ENCODE results near the gene TPSG1.
"Not testable (repeated sequence)": the region's sequence is repeated elsewhere in the genome, so short reads cannot be mapped to it uniquely, and the experiment has no call there.

The TPSG1 gene

GRCh38 chr16:1258225-1258600 lies 33.1 kb upstream of the TPSG1 start:
- no peak for DNase-seq
- in situ Hi-C loops (cut with MboI; ENCODE audit: low pct_unique_long_range_greater_than_20kb, low sequenced_read_pairs): no loop called here

DNA sequence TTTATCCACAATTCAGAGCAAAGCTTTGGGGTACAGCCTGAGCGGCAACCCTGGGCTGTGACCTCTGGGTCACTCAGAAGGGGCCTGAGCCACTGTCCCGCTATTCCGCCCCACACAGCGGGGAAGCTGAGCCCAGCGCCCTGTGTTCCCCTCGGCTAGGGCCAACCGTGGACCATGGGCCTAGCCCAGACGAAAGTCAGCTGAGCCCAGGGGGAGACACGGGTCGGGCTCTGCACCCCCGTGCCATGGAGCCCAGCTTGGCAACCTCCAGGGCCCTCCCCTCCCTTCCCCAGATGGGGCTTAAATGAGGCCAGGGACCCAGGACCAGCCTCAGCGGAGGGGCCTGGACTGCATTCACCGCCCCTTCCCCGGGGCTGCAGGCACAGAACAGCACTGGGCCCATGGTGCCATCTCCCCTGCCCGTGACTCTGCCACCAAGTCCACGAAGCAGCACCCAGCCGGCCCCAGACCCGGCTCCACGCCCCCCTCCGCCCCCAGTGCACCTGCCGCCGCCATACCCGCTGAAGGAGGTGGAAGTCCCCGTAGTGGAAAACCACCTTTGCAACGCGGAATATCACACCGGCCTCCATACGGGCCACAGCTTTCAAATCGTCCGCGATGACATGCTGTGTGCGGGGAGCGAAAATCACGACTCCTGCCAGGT lies 32.6 kb upstream of the TPSG1 start:
- in situ Hi-C loops (cut with MboI; ENCODE audit: low pct_unique_long_range_greater_than_20kb, low sequenced_read_pairs): no loop called here
- no peak for DNase-seq

GRCh38 chr16:1256874-1257322 lies 31.8 kb upstream of the TPSG1 start:
- no peak for DNase-seq
- in situ Hi-C loops (cut with MboI; ENCODE audit: low pct_unique_long_range_greater_than_20kb, low sequenced_read_pairs): no loop called here

GRCh38 chr16:1256296-1256873 lies 31.3 kb upstream of the TPSG1 start:
- DNase-seq; in situ Hi-C loops (cut with MboI; ENCODE audit: low pct_unique_long_range_greater_than_20kb, low sequenced_read_pairs): not testable (repeated sequence)

DNA sequence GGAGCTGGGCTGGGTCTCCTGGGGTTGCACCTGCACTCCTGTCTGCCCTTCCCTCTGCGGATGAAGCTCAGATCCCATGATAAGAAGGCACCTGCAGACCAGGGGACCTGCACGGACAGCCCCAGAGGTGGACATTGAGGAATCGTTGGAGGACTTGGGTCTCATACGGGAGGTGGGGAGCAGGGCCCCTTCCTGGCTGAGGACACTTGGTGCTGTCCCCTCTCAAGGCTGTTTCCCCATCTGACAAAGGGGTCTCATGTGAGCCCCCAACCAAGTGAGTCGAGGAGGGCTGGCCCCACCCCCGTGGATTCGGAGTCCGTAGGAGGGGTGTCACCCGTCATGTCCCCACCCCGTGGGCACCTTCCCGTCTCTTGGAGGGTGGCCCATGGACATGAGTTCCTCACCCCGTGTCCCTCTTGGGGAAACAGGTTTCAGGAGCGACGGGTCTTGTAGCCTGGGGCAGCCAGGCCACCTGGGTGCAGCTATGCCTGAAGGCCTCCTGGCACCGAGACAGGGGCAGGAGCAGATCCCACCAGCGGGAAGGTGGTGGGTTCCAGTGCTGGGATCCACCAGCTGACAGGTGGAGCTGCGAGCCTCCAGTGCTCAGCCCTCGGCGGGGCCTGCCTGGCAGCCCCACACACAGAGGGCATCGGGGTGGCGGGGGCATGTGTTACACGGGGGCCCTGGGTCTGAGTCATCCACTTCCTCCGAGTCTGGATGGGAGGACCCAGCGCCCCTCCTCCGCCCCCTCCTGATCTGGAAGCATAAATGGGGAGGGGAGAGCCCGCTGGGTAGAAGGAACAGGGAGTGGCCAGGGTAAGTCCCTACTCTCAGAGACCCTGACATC lies 30.4 kb upstream of the TPSG1 start, which contains the start of gene TPSD1:
Gene TPSD1, plus strand, starts transcription at position 794 of the 847 bp plus-strand sequence. CDS start 212 bp downstream, outside the sequence.
- DNase-seq; in situ Hi-C loops (cut with MboI; ENCODE audit: low pct_unique_long_range_greater_than_20kb, low sequenced_read_pairs): not testable (repeated sequence)

DNA sequence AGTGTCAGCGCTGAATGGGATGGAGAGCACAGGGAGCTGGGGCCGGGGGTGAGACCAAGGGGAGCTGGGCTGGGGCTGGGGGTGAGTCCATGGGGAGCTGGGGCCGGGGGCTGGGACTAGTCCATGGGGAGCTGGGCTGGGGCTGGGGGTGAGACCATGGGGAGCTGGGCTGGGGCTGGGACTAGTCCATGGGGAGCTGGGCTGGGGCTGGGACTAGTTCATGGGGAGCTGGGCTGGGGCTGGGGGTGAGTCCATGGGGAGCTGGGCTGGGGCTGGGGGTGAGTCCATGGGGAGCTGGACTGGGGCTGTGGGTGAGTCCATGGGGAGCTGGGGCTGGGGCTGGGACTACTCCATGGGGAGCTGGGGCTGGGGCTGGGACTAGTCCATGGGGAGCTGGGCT lies 29.8 kb upstream of the TPSG1 start:
- in situ Hi-C loops (cut with MboI; ENCODE audit: low pct_unique_long_range_greater_than_20kb, low sequenced_read_pairs); DNase-seq: not testable (repeated sequence)

- DNase-seq; in situ Hi-C loops (cut with MboI; ENCODE audit: low pct_unique_long_range_greater_than_20kb, low sequenced_read_pairs): not testable (repeated sequence)
Measured at GRCh38 chr16:1253701-1254364, 28.8 kb upstream of the TPSG1 start.

- in situ Hi-C loops (cut with MboI; ENCODE audit: low pct_unique_long_range_greater_than_20kb, low sequenced_read_pairs); DNase-seq: not testable (repeated sequence)
Measured at GRCh38 chr16:1249031-1249755, 24.1 kb upstream of the TPSG1 start.

- in situ Hi-C loops (cut with MboI; ENCODE audit: low pct_unique_long_range_greater_than_20kb, low sequenced_read_pairs): not testable (repeated sequence)
Measured at GRCh38 chr16:1247903-1248537, 23.0 kb upstream of the TPSG1 start.

DNA sequence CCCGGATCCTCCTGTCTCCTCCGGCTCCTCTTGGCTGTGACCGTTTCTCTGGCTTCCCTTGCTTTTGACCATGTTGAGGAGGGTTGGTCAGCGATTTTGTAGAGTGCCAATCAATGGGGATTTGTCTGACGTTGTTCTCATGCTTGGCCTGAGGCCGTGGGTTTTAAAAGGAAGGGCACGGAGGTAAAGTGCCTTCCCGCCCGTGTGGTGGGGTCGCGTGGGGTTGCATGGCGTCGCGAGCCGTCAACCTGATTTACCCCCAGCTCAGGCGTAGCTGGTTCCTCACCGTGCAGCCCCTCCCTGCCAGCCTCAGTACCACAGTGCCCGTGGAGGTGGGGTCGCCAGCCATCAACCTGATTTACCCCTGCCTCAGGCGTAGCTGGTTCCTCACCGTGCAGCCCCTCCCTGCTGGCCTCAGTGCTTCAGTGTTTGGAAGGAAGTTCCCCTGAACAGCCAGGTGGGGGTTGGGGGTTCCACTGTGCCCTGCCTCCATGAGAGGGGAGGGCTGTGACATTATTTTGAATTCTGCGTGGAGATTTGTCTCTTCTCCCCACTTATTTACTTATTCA lies 20.5 kb upstream of the TPSG1 start:
- in situ Hi-C loops (cut with MboI; ENCODE audit: low pct_unique_long_range_greater_than_20kb, low sequenced_read_pairs): no loop called here
- peak; percentile 72 for DNase-seq

More at GRCh38 chr16:1247903-1248537, 23.0 kb upstream of the TPSG1 start:
- DNase-seq: not testable (repeated sequence)

GRCh38 chr16:1244881-1245280 lies 19.8 kb upstream of the TPSG1 start:
- in situ Hi-C loops (cut with MboI; ENCODE audit: low pct_unique_long_range_greater_than_20kb, low sequenced_read_pairs): no loop called here
- DNase-seq: peak; percentile 96

GRCh38 chr16:1243907-1244850 lies 19.1 kb upstream of the TPSG1 start:
- peak; percentile 48 for DNase-seq
- in situ Hi-C loops (cut with MboI; ENCODE audit: low pct_unique_long_range_greater_than_20kb, low sequenced_read_pairs): not testable (repeated sequence)

DNA sequence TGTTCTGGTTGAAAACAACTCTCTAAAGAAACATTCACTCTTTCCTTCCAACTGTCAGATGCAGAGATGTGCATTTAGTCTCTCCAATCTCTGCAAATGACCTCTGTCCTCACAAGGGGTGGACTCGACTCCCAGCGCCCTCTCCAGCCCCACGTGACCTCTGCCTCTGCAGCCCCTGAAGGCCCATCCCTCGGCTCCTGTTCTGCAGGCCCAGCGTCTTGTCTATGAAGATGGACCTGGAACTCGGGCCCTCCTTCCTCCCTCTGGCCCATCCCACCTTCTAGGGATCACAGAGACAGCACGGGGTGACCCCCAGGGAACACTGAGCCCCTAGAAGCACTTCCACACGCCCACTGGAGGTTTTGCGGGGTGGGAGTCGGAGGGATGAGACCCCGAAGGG lies 18.3 kb upstream of the TPSG1 start:
- in situ Hi-C loops (cut with MboI; ENCODE audit: low pct_unique_long_range_greater_than_20kb, low sequenced_read_pairs): not testable (repeated sequence)

DNA sequence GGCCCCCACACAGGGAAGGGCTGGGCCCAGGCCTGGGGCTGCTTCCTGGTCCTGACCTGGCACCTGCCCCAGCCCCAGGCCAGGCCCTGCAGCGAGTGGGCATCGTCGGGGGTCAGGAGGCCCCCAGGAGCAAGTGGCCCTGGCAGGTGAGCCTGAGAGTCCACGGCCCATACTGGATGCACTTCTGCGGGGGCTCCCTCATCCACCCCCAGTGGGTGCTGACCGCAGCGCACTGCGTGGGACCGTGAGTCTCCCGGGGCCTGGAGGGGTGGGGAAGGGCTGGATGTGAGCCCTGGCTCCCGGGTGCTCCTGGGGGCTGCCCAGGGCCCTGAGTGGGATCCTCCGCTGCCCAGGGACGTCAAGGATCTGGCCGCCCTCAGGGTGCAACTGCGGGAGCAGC lies 16.0 kb upstream of the TPSG1 start:
- DNase-seq; in situ Hi-C loops (cut with MboI; ENCODE audit: low pct_unique_long_range_greater_than_20kb, low sequenced_read_pairs): not testable (repeated sequence)

More for the DNA sequence above, 18.3 kb upstream of the TPSG1 start:
- DNase-seq: peak; percentile 31

DNA sequence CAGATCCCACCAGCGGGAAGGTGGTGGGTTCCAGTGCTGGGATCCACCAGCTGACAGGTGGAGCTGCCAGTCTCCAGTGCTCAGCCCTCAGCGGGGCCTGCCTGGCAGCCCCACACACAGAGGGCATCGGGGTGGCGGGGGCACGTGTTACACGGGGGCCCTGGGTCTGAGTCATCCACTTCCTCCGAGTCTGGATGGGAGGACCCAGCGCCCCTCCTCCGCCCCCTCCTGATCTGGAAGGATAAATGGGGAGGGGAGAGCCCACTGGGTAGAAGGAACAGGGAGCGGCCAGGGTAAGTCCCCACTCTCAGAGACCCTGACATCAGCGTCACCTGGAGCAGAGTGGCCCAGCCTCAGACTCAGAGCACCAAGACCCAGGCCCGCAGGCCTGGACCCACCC lies 15.4 kb upstream of the TPSG1 start, which contains the start of gene TPSAB1:
Gene TPSAB1, plus strand, starts transcription at position 270 of the 400 bp plus-strand sequence. CDS start 234 bp downstream, outside the sequence.
- in situ Hi-C loops (cut with MboI; ENCODE audit: low pct_unique_long_range_greater_than_20kb, low sequenced_read_pairs); DNase-seq: not testable (repeated sequence)

DNA sequence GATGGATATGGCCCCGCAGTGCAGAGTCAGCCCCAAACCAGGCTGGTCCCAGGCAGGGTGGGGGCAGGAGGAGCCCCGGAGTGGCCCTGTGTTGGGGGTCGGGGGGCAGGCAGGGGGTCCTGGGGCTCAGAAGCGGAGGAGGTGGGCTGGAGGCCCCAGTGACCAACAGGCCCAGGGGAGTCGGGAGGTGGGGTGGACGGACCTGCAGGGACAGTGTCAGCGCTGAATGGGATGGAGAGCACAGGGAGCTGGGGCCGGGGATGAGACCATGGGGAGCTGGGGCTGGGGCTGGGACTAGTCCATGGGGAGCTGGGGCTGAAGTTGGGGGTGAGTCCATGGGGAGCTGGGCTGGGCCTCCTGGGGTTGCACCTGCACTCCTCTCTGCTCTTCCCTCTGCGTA lies 14.5 kb upstream of the TPSG1 start:
- in situ Hi-C loops (cut with MboI; ENCODE audit: low pct_unique_long_range_greater_than_20kb, low sequenced_read_pairs); DNase-seq: not testable (repeated sequence)

- DNase-seq; in situ Hi-C loops (cut with MboI; ENCODE audit: low pct_unique_long_range_greater_than_20kb, low sequenced_read_pairs): not testable (repeated sequence)
Measured at GRCh38 chr16:1238909-1239308, 13.8 kb upstream of the TPSG1 start.
